ENCODE measurements around the gene ADGRG3. TPM values are rescaled to one million over a fixed set of nuclear protein-coding genes. Genes with fewer than 3 reads are reported as not detected.

Gene ADGRG3
- total RNA-seq, result not detected in 2 replicates

GRCh38 chr16:57668263-57668571 is at the start of gene ADGRG3:
Gene ADGRG3 (plus strand): TSS chr16:57668306. CDS start chr16:57668348, 42 bp downstream.

GRCh38 chr16:57628008-57628781 is 39.9 kb upstream of the ADGRG3 start, which contains the start of gene ADGRG1:
Gene ADGRG1 (plus strand): TSS chr16:57628630. CDS start chr16:57650288, 21,658 bp downstream.

GRCh38 chr16:57694725-57695679 is 26.9 kb downstream of the ADGRG3 start, which contains the start of gene DRC7:
Gene DRC7 (plus strand): TSS chr16:57694806. CDS start chr16:57697950, 3,144 bp downstream.

GRCh38 chr16:57735755-57736418 is 67.8 kb downstream of the ADGRG3 start, which contains the start of gene KATNB1:
Gene KATNB1 (plus strand): TSS chr16:57735770. CDS start chr16:57737244, 1,474 bp downstream.

Other genes with a start within 250 kb of the ADGRG3 start
- gene CIAPIN1, start 220.9 kb upstream of the ADGRG3 start, total RNA-seq, result 86.6 and 89.0 TPM in 2 replicates
- gene COQ9, start 220.8 kb upstream of the ADGRG3 start, total RNA-seq, result 48.1 and 50.3 TPM in 2 replicates
- gene POLR2C, start 205.6 kb upstream of the ADGRG3 start, total RNA-seq, result 116 and 142 TPM in 2 replicates
- 13.4 and 26.5 TPM in 2 replicates for gene DOK4, start 181.8 kb upstream of the ADGRG3 start, total RNA-seq
- gene CCDC102A, start 131.7 kb upstream of the ADGRG3 start, total RNA-seq, result 8.2 and 8.6 TPM in 2 replicates
- under 0.01 TPM in 1 of 2 replicates, not detected in the other for gene ADGRG5, start 125.7 kb upstream of the ADGRG3 start, total RNA-seq
- 58.5 and 88.1 TPM in 2 replicates for gene ADGRG1, start 39.7 kb upstream of the ADGRG3 start, total RNA-seq
- 0.48 TPM in 1 of 2 replicates, not detected in the other for gene DRC7, start 26.5 kb downstream of the ADGRG3 start, total RNA-seq
- 31.2 and 32.0 TPM in 2 replicates for gene KATNB1, start 67.5 kb downstream of the ADGRG3 start, total RNA-seq
- 45.8 and 55.9 TPM in 2 replicates for gene KIFC3, start 134.2 kb downstream of the ADGRG3 start, total RNA-seq

Data from vein endothelial cell (primary cell).